Measurements from ENCODE around the gene TRIM72.
A peak's percentile ranks its signal among the peaks of the same experiment; 100 is the strongest.
"Not testable (repeated sequence)": the region's sequence is repeated elsewhere in the genome, so short reads cannot be mapped to it uniquely, and the experiment has no call there.

Gene TRIM72

DNA sequence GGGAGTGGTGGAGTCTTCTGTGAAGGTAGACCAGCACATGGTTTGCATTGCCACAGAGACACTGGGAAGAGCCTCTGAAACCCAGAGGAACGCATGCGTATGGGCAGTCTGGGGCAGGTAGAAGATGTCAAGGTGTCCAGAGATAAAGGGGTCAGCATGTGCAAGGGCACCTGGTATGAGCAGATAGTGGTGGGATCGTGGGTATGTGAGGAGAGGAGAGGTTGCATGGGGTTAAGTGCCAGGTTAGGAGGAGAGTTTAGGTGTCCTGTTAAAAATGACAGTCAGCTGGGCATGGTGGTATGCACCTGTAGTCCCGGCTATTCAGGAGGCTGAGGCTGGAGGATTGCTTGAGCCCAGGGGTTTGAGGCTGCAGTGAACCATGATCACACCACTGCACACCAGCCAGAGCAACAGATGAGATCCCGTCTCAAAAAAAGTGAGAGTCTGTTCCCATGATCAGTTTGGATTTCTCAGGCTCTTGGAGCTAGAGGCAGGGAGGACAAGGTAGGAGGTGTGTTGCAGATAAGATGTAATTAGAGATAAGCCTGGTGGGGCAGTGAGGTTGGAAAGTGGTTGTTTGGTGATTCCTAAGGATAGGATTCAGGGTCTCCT is 14.4 kb upstream of the TRIM72 start:
- H3K4me2 ChIP-seq (ENCODE audit: low read length), result no peak overlapping the region
- H4K20me1 ChIP-seq (ENCODE audit: control insufficient read depth, insufficient read depth, low read depth, low read length), result peaks cover 6% of the 10 kb centered on the region
- H3K79me2 ChIP-seq (ENCODE audit: control insufficient read depth, low read length), result no peaks in the 10 kb centered on the region
- peaks cover 60% of the 10 kb centered on the region for H3F3A ChIP-seq (ENCODE audit: control insufficient read depth, insufficient read depth)
- H3K27me3 ChIP-seq (ENCODE audit: control insufficient read depth, low read length), result peaks cover 16% of the 10 kb centered on the region
- H3K4me3 ChIP-seq (ENCODE audit: low read length), result no peak overlapping the region
- H3K36me3 ChIP-seq (ENCODE audit: control insufficient read depth, low read length), result peaks cover 26% of the 10 kb centered on the region
- H3K9me2 ChIP-seq (replicated peaks; ENCODE audit: control insufficient read depth, low read length), result no peaks in the 10 kb centered on the region
- TF ChIP-seq EZH2phosphoT487 (IDR thresholded peaks at IDR 0.05; ENCODE audit: borderline replicate concordance, low read length), result no peak
- TF ChIP-seq, protein P1, sequence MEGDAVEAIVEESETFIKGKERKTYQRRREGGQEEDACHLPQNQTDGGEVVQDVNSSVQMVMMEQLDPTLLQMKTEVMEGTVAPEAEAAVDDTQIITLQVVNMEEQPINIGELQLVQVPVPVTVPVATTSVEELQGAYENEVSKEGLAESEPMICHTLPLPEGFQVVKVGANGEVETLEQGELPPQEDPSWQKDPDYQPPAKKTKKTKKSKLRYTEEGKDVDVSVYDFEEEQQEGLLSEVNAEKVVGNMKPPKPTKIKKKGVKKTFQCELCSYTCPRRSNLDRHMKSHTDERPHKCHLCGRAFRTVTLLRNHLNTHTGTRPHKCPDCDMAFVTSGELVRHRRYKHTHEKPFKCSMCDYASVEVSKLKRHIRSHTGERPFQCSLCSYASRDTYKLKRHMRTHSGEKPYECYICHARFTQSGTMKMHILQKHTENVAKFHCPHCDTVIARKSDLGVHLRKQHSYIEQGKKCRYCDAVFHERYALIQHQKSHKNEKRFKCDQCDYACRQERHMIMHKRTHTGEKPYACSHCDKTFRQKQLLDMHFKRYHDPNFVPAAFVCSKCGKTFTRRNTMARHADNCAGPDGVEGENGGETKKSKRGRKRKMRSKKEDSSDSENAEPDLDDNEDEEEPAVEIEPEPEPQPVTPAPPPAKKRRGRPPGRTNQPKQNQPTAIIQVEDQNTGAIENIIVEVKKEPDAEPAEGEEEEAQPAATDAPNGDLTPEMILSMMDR (IDR thresholded peaks at IDR 0.05; ENCODE audit: low read depth, low read length, poor library complexity, severe bottlenecking), result no peak
- no peak overlapping the region for H3K27ac ChIP-seq (ENCODE audit: low read depth, low read length)
- peaks cover 31% of the 10 kb centered on the region for H3K4me1 ChIP-seq (ENCODE audit: control insufficient read depth, low read length)
- H3K9me3 ChIP-seq (ENCODE audit: control insufficient read depth, insufficient read depth, low read length), result no peaks in the 10 kb centered on the region

DNA sequence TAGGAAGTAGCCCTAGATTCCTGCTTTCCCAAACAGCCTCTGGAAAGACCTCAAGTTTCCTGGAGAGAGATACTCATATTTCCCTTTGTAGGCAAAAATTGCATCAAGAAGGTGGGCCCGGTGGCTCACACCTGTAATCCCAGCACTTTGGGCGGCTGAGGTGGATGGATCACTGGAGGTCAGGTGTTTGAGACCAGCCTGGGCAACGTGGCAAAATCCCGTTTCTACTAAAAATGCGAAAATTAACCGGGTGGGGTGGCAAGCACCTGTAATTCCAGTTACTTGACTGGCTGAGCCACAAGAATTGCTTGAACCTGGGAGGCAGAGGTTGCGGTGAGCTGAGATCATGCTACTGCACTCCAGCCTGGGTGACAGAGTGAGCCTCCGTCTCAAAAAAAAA is 13.8 kb upstream of the TRIM72 start:
- Histone ChIP-seq H3F3A (ENCODE audit: control insufficient read depth, insufficient read depth) (peaks cover 54% of the 10 kb centered on the region), H3K27me3 (ENCODE audit: control insufficient read depth, low read length) (peaks cover 21% of the 10 kb centered on the region), H3K4me1 (ENCODE audit: control insufficient read depth, low read length) (peaks cover 31% of the 10 kb centered on the region), H3K36me3 (ENCODE audit: control insufficient read depth, low read length) (peaks cover 20% of the 10 kb centered on the region)
- not testable (repeated sequence) for H3K4me3 ChIP-seq (ENCODE audit: low read length); H3K4me2 ChIP-seq (ENCODE audit: low read length); H4K20me1 ChIP-seq (ENCODE audit: control insufficient read depth, insufficient read depth, low read depth, low read length); H3K27ac ChIP-seq (ENCODE audit: low read depth, low read length); H3K79me2 ChIP-seq (ENCODE audit: control insufficient read depth, low read length); H3K9me2 ChIP-seq (replicated peaks; ENCODE audit: control insufficient read depth, low read length); H3K9me3 ChIP-seq (ENCODE audit: control insufficient read depth, insufficient read depth, low read length)

DNA sequence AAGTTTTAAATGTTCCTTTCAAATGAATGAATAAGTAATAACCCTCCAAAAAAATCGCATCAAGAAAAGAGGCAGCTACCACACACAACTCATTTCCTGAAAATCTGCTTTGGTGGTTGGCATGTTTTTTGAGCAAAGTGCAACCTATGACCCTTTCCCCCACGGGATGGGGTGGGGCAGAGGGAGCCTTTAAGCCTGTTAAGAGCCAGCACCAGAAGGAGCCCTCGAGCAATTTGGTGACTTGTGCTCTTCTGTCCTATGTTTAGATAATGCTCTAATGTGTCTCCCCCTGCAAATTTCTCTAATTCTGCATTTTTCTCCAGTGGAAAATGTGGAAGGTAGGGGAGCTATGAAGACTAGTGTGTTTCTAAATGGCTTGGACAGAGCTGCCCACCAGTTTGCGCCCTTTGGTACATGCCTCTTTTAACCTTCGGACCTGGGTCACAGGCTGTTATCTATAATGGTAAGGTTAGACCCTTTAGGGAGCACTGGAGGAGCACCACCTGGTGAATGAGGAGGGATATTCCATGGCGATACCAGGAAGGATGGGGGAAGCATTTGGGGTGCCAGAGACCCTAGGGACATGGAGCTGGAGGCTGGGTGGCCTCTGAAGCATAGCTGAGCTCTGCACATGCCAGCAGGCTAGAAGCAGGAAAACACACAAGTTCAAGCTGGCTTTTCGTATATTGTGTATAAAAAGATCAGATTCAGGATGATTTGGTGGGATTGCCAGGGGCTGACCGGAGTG is 12.9 kb upstream of the TRIM72 start:
- Histone ChIP-seq H3K9me2 (replicated peaks; ENCODE audit: control insufficient read depth, low read length) (no peaks in the 10 kb centered on the region), H3K4me3 (ENCODE audit: low read length) (peak overlapping the region; percentile 72), H3K4me2 (ENCODE audit: low read length) (peak overlapping the region; percentile 90), H3K9me3 (ENCODE audit: control insufficient read depth, insufficient read depth, low read length) (no peaks in the 10 kb centered on the region), H4K20me1 (ENCODE audit: control insufficient read depth, insufficient read depth, low read depth, low read length) (no peaks in the 10 kb centered on the region; the same call in 1 of the 2 replicates), H3K36me3 (ENCODE audit: control insufficient read depth, low read length) (peaks cover 11% of the 10 kb centered on the region), H3K27ac (ENCODE audit: low read depth, low read length) (no peak overlapping the region; the same call in 1 of the 2 replicates), H3K27me3 (ENCODE audit: control insufficient read depth, low read length) (peaks cover 21% of the 10 kb centered on the region), H3K4me1 (ENCODE audit: control insufficient read depth, low read length) (peaks cover 31% of the 10 kb centered on the region), H3F3A (ENCODE audit: control insufficient read depth, insufficient read depth) (peaks cover 48% of the 10 kb centered on the region), H3K79me2 (ENCODE audit: control insufficient read depth, low read length) (no peaks in the 10 kb centered on the region)
- no peak for TF ChIP-seq EZH2phosphoT487 (IDR thresholded peaks at IDR 0.05; ENCODE audit: borderline replicate concordance, low read length)
- TF ChIP-seq, protein P1 (IDR thresholded peaks at IDR 0.05; ENCODE audit: low read depth, low read length, poor library complexity, severe bottlenecking), result no peak
